B cell (primary cell): ENCODE results near the gene ALOX5AP.

Experiments used
- CTCF ChIP-seq: fragments of 200-600 bp; IDR thresholded peaks from one replicate; pipeline ENCODE4 v1.8.0; 2022; ENCODE audit warnings: antibody characterized with exemption, mild to moderate bottlenecking
- EZH2 ChIP-seq: IDR thresholded peaks from 2 replicates; pipeline ENCODE4 v1.6.1; 2012; ENCODE audit warnings: borderline replicate concordance, low read depth, mild to moderate bottlenecking, moderate library complexity, low read length; ENCODE audit not compliant: insufficient read depth, poor library complexity, severe bottlenecking

- no peak for TF ChIP-seq EZH2
- no peak for TF ChIP-seq CTCF
Observed at GRCh38 chr13:30762643-30763042, 27.3 kb downstream of the ALOX5AP start.
